HG02943 (cell line): ENCODE data around the gene OXLD1.
A peak's percentile ranks its signal among the peaks of the same experiment; 100 is the strongest.

Experiments used
- ATAC-seq: cut with Tn5 transposase; IDR thresholded peaks from one replicate; pipeline ENCODE4 v1.9.1; 2021; ENCODE audit warnings: mild to moderate bottlenecking, low read depth, moderate library complexity; ENCODE audit not compliant: unreplicated experiment

OXLD1 gene

DNA sequence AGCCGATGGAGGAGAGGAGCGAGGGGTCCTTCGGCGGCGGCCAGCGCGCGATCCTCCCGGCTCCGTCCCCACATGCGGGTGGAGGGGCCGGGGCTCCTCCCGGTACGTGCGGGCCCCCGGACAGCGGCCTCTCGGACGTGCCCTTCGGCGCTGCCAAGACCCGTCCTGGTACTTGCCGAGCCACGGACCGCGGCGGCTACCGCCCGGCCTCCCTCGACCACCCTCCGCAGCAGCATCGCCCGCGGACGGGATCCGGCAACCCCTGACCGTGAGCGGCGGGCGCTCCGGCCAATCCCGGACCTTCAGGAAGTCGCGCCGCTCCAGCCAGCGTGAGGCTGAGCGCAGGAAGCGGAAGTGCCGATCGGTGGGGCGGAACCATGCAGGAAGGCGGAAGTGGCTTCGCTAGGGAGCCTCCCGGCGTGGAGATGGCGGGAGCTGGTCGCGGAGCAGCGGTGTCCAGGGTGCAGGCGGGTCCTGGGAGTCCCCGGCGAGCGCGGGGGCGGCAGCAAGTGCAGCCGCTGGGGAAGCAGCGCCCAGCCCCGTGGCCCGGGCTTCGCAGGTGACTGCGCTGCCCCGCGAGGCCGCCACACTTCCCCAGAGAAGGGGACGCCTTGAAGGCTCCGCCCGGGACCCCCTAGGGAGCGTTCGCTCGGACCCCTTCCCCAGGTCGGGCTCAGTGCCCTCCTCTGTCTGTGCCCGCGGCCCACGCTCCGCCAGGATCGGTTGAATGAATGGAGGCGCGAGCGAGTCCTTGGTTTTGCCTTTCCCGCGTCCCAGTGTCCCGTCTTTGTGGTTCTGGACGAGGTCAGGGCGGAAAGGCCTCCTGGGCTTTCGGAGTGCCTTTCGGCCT lies at the start of gene OXLD1, which contains the start of gene CCDC137:
Gene OXLD1, minus strand, starts transcription at position 264 of the 850 bp plus-strand sequence. Its CDS starts 28 bp downstream, at position 236.
Gene CCDC137, plus strand, starts transcription at position 396 of the 850 bp plus-strand sequence. Its CDS starts 30 bp downstream, at position 426.
- peak; percentile 88 for ATAC-seq

DNA sequence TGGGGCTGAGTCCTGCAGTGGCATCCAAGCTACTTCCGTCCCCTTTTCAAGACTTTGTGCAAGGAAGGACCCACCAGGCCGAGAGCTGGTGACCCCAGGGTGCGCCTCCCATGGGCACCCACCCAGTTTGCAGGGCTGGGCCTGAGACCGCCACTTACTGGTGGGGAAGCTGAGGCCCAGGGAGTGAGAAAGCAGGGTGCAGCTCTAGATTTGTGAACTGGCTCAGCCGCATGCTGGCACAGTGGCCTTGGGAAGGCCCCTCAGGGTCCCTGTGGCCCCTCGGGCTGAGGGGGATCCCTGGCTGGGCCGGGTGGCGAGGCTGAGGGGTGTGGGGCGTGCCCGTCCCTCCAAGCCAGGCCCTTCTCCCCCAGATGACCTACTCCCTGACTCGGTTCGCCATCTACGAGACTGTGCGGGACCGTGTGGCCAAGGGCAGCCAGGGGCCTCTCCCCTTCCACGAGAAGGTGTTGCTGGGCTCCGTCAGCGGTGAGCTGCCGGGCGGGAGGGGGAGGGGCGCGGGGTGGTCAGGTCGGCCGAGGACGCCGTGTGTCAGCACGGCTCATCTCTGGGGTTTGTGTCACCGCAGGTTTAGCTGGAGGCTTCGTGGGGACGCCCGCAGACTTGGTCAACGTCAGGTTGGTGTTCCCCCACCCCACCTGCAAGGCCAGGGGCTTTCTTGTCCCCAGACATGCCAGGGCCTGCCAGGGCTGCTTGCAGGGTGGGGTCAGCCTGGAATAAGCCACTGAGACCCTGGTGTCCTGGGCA lies 48.9 kb upstream of the OXLD1 start:
- no peak for ATAC-seq

DNA sequence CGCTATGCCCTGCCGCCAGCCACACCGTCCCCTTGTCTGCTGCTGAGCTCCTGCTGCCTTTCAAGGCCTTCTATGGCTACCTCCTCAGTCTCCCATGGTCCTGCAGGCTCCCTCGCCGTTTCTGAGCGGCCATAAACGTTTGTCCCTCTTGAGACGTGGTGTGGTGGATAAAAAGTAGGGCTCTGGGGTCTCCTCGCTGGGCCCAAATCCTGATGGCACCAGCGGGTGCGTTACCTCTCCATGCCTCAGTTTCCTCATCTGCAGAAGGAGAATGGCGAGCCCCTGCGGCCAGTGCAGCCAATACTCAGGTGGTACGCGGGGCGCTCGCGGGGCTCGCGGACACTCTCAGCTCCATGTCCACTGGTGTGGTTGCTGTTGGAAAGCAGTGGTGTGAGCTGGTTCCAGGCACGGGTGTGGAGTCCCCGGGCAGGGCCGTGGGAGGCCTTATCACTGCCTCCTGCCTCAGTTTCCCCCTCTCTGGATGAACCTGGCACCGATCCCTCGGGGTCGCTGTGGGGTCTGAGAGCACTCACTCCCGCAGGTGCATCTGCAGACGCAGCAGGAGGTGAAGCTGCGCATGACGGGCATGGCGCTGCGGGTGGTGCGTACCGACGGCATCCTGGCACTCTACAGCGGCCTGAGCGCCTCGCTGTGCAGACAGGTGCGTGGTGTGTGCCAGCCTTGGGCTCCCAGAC lies 48.2 kb upstream of the OXLD1 start:
- no peak for ATAC-seq

DNA sequence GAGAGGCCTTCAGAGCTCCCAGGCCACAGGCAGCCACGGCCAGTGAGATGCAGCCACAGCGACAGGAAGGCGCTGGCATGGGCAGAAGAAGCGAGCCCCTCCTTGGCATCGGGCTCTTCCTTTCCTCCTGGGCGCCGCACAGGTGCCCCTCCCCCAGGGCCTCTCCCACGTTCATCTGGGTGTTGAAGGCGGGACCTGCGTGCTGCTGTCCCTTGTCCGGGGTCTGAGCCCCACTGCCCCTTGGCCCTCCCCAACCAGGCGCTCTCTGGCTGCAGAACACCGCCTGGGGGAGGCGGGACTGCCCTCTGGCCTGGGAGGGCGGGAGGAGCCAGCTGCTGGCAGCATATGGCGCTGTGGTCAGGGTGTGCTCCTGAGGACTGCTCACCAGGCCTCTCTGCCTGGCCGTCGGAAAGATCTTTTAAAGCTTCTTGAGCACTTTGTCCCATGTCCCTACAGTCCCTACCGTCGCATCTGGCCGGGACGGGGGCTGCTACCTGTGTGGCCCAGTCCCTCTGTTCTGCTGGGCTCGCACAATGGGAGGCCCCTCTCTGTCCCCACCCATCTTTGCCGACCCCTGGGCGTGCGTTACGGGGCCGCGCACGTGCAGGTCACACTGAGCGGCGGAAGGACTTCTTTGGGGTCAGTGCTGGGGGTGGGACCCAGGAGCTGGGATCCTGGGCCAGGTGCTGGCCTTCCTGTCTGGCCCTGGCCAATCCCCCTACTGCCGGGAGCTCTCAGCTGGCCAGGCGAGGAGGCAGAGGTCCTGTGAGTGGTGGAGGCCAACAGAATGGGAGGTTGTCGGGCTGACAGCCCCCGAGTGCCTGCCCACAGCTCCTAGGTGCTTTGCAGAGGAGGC lies 47.4 kb upstream of the OXLD1 start:
- no peak for ATAC-seq

DNA sequence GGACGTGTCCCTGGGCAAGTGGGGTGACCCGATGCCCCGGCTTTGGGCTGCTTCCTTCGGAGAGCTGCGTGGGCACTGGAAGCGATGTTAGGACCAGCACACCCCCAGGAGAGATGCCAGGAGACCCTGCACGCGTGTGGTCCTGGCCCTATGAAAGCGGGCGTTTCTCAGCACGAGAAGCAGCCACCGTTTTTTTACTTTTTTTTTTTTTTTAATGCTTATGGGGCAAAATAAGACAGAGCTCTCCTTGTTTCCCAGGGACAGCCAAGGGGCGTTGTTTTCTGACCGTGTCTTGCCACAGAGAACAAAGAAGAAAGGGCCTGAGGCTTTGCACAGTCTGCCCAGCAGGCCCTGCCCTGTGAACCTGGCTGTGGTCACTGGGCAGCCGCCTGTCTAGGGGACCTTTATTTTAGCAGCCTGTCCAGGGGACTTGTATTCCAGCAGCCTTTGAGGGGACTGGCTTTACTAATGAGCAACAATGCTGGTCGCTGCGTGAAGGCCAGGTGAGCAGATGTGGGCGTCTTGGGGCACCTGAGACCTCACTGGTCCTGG lies 46.7 kb upstream of the OXLD1 start:
- ATAC-seq: no peak

DNA sequence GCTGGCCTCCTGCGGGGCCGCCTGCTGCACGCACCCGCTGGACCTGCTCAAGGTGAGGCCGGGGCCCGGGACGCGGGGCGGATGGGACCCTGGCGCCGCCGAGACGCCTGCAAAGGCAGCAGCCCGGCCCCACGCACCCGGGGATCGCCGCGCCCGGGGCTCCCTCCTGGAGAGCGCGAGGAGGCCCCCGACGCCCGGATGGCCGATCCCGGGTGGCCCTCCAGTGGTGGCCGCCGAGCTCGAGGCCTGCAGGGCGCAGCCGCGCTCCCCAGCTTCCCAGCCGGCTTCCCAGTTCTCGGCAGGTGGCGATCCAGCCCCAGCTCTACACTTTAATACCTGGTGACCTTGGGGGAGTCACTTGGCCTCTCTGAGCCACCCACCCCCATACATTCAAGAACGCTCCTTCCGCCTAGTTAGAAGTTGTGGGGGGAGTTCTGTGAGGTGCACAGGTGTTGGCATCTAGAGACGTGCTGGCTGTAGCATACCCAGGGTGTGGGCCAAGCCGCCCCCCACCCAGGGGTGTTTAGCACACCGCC lies 46.1 kb upstream of the OXLD1 start:
- ATAC-seq: no peak

DNA sequence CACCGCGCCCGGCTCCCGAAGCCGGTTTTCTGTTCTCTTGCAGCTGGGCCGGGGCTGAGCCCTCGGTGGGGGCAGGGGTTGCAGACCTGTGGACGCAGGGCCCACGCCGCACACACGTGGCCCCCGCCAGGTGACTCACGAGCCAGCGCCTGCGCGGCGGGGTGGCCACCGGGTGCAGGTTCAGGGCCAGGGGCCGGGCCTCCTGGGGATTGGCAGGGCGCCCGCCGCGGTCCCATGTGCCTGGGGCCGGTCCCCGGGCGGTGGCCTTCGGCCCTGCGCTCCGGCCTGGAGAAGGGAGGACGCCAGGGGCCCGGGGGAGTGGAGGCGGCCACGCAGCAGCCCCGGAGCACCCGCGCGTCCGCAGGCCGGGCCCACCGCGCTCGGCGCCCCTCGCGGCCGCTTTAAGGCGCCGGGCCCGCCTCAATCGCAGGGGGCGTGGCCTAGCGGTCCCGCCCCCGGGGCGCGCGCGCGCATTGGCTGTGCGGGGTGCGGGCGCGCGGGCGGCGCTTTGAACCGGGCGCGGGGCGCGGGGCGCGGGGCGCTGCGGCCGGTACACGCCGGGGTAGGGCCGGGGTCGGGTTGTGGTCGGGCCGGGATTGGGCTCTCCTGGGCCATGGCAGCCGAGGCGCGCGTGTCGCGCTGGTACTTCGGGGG lies 45.5 kb upstream of the OXLD1 start, which contains the start of gene SLC25A10:
Gene SLC25A10, plus strand, starts transcription at position 471 of the 654 bp plus-strand sequence. Its CDS starts 143 bp downstream, at position 614.
- ATAC-seq: no peak

DNA sequence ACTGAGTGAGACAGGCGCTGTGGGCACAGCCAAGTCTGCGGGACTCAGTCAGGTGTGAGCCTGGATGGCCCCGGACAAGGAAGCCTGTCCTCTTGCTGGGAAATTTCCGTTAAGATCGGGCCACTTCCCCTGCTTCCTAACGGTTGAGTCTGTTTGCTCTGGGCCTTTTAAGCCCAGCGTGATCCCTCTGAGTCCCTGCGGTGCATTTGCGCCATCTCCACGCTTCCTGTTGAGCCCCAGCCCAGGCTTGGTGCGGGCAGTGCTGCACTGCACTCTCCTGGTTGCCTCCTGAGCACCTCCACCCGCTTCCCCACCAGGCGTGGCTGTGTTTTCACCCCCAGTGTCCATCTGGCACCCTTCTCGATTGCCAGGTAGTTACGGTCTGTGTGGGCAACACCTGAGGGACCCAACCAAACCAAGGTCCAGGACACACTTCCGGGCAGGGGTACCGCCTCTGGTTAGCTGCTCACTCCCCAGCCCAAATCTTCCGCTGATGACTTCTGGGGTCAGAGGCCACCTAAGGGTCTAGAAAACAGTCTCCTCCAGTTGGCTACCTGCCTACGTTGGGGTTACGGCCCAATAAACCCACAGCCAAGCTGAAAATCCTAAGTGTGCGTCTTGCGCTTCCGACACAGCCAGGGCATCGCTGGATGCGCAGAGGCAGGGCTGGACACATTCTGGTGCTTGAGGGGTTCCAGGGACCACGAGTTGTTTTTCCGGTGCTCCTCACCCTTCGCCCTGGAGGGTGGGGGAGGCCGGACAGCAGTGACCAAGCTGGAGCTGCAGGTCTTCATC lies 44.3 kb upstream of the OXLD1 start:
- ATAC-seq: no peak

DNA sequence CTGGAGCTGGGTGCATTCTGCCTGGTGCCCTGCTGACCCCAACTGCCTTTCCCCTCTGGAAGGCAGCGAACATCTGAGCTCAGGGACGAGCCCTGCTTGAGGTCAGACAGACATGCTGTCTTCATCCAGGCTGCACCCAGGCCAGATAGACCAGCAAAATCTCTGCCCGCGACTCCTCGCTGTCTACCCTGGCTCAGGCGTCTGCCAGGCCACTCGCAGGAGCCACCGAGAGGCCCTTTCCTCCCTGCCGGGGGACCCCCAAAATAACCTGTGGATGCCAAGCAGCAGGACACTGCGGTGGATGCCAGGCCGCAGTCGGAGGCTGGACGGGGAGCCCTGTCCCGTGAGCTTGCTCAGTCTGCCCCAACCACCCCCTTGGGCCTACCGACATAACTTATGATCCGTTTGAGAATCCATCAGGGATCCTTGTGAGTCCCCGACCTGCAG lies 42.4 kb upstream of the OXLD1 start:
- ATAC-seq: no peak

DNA sequence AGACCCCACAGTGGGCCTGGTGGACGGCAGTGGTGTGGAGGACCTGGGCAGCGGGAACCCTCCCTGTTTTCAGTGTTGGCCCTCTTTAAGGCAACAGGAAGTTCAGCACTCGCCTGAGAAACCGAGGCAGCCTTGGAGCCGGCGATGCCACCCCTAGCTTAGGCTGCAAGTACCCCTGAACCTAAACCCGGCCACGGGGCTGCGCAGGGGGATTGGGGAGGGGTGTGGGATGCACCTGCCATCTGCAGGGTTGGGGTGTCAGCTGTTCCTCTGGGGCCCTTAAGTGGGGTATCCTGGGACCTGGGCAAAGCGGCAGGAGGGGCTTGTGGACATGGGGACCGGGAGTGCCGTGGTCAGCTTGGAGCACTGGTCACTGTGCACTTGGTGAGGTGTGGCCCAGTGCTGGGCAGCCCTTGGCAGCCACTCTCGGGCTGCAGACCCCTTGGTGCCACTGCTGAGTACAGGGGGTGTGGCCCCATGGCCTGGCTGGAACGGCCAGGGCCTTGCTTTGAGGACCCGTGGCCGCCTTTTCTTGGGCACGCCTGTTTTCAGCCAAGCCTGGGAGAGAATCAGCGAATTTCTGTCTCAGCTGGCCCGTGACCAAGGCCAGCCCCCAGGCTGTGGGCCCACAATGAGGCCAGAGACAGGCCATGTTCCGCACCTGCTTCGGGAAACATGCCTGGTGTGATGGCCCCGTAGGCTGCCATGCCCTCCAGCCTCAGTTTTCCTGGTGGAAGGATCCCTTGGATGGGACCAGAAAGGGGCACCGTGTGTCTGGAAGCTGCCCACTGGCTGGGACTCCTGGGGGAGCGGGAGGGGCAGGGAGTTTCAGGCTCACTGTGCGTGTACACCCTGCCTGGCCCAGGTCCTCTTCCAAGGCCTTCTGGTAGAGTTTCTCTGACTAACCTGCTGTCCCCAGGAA lies 41.6 kb upstream of the OXLD1 start:
- ATAC-seq: no peak

DNA sequence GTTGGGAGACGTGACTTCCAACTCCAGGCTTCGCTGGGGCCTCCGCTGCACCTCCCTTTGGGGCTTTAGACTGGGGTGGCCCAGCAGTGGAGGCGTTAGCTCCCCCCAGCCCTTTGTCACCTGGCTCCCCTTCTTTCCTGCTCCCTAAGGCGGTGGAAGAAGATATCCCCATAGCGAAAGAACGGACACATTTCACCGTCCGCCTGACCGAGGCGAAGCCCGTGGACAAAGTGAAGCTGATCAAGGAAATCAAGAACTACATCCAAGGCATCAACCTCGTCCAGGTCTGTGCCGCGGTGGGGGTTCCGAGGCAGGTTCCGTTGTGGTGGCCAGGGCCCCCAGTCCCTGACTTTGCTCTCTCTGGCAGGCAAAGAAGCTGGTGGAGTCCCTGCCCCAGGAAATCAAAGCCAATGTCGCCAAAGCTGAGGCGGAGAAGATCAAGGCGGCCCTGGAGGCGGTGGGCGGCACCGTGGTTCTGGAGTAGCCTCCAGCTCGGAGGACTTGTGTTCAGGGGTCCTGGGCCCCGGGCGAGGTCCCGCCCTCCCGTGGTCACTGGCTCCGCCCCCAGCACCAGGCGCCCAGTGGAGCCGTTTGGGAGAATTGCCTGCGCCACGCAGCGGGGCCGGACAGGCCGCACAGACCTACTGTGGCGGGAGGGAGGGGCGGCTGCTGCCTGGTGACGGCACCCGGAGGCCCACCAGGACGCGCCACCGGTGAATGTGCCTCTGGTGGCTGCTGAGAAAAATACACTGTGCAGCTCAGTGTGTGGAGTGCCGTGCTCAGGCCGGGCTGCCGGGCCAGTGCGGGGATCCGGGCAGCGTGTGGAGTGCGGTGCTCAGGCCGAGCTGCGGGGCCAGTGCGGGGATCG lies 40.6 kb upstream of the OXLD1 start:
- ATAC-seq: no peak

DNA sequence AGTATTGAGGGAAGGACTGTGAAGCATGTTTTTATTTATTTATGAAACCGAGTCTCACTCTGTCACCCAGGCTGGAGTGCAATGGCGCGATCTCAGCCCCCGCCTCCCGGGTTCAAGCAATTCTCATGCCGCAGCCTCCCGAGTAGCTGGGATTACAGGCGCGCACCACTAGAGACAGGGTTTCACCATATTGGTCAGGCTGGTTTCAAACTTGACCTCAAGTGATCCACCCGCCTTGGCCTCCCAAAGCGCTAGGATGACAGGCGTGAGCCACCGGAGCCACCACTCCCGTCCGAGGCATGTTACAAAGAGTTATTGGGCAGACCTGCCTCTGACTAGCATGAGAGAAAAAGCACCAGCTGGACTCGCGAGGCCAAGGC lies 39.8 kb upstream of the OXLD1 start:
- no peak for ATAC-seq

DNA sequence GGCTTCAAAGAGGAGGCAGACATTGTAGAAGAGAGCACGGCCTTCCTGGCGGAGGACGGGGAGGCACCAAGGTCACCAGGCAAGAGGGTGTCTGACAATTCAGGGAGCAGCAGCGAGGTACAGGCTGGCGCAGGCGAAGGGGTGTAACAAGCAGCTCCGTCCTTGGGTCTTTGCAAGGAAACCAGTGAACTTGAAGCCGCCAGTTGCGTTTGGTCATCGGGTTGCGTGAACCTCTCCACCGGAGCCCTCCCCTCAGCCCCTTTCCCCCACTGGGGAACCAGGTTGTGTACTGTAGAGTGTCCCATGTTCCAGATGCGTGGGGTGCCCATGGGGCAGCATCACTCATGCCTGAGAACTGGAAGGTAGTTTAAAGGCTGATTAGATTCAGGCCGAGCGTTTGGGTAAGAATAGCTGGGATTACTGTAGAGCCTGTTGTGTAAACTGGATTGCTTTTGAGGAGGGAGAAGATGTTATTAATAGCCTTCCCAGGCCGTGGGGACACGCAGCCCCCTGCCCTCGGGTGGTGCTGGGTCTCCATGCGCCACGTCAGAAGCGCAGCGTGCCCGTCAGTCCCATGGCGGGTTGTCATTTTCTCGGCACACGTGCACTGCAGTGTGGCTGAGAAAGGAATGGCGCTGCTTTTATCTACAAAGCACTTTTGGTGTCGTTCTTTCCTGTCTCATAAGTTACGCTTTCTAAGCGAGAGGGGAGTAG lies 39.3 kb upstream of the OXLD1 start:
- ATAC-seq: no peak

DNA sequence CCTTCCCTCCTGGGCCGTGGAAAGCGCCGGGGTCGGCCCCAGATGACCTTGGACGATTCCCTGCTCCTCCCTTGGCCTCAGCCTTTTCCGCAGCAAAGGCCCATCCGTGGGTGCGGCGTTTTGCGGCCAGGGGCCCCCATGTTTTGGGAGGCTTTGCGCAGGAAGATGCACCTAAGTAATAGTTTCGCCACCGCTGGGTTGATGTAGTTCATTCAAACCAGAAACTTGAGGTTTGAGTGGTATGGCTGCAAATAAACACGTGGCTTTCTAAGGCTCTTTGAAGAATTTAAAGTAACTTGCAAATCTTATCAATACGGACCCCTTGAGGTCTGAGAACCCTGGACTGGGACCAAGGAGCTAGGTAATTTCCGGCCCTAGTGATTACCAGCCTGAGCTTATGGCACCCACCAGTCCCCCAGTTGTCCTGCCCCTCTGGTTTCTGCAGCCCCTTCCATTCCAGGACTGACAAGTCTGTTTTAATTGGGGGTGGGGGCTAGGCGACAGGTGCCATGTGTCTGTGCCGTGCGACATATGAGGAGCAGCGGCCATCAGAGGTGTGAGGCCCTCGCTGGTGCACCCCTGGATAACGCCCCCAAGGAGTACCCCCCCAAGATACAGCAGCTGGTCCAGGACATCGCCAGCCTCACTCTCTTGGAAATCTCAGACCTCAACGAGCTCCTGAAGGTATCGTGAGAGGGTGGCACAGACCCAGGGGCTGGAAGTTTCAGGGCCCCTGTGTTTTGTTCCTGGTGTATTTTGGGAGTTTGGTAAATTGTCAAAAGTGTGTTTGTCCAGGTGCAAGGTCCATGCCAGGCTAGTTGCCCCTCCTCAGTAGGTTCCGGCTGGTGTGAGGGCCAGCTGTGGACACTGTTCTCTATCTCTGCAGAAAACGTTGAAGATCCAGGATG lies 37.6 kb upstream of the OXLD1 start:
- peak; percentile 18 for ATAC-seq
